ENCODE measurements around the gene UBL4A. TPM values are rescaled to one million over a fixed set of nuclear protein-coding genes. Genes with fewer than 3 reads are reported as not detected.

The UBL4A gene
- total RNA-seq, 1 experiment from 2014 or later = 37.4 TPM

DNA sequence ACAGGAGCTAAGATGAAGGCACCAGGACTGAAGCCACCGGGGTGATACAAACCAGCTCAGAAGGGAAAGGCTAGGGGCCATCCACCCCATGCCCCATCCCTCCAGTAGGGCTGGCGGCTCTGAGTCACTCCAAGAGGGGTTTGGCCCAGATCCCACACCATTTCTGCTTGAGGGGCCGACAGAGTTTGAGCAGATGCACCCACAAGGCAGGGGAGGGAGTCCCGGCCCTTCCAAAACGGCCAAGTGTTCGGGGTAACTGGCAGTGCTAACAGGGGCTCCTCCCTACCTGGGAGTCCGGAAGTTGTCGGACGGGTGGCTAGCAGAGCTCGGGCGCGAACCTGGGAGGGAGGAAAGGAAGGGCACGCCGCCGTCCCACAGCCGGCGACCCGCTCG lies 3.6 kb upstream of the UBL4A start (continued):
- TF ChIP-seq EGR1 (IDR thresholded peaks at IDR 0.05; ENCODE audit: low read depth) (no peak), TCF7L2 (IDR thresholded peaks at IDR 0.05; ENCODE audit: borderline replicate concordance, extremely low read depth, insufficient read depth, insufficient read length) (no peak)
- TF ChIP-seq, protein P1, sequence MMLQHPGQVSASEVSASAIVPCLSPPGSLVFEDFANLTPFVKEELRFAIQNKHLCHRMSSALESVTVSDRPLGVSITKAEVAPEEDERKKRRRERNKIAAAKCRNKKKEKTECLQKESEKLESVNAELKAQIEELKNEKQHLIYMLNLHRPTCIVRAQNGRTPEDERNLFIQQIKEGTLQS (IDR thresholded peaks at IDR 0.05) = no peak

DNA sequence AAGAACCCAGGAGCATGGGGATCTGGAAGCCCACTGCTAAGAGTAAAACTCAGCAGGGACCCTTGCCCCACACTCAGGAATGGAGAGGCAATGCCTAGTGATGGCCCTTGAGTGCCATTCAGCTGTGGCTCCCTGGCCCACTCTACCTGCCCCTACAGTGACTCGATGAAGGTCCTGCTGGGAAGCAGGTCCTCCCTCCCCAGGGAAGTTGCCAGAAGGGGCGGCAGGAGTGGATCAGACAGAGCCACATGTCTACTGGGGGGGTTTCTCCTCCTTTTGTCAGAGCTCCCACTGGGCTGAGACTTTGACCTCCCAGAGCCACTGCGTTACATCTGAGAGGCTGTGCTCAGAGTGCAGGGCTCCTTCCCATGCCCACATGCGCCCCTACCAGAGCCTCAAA lies 2.8 kb upstream of the UBL4A start:
- Histone ChIP-seq H3K9me2 (ENCODE audit: insufficient read depth) (no peaks in the 10 kb centered on the region), H3K4me2 (ENCODE audit: low read length) (peak overlapping the region; percentile 83), H3K36me3 (ENCODE audit: control insufficient read depth in 1 of 2, insufficient read depth in 2 of 2, low read length in 2 of 2) (peaks cover 0 to 10% of the 10 kb centered on the region in 2 experiments; a peak in 1 of 4 replicates), H3K9ac (ENCODE audit: low read length) (peak overlapping the region; percentile 74), H3K4me1 (ENCODE audit: control insufficient read depth in 1 of 2, insufficient read depth in 2 of 2, low read length in 2 of 2) (peaks cover 7 to 36% of the 10 kb centered on the region in 2 experiments; a peak in 3 of 4 replicates), H3K9me3 (ENCODE audit: control insufficient read depth in 1 of 2, insufficient read depth in 1 of 2, low read depth in 1 of 2, low read length in 2 of 2) (no peaks in the 10 kb centered on the region), H3K27ac (ENCODE audit: low read depth, low read length) (no peak overlapping the region), H2AFZ (ENCODE audit: low read depth, low read length, poor library complexity, severe bottlenecking) (no peak overlapping the region), H4K20me1 (ENCODE audit: insufficient read depth) (no peaks in the 10 kb centered on the region), H3K4me3 (replicated peaks in 1 of 2; ENCODE audit: low read depth in 1 of 2, low read length in 2 of 2) (peak overlapping the region; percentile 61 to 68; a peak in 3 of 4 replicates), H3K27me3 (ENCODE audit: insufficient read depth, low read length) (no peaks in the 10 kb centered on the region), H3K79me2 (ENCODE audit: insufficient read depth, low read length) (peaks cover 15% of the 10 kb centered on the region)
- no peak for ATAC-seq
- ChIA-PET RAD21 (ENCODE audit: low non-redundant PET in 1 of 2, low total read pairs in 2 of 2, uncharacterized antibody in 2 of 2, unreplicated experiment in 2 of 2) (no interaction called here), CTCF (interaction anchor here (2.4 kb wide), 1 partner anchor 116 kb away, joined by 6 read pairs; no protein-coding TSS in a partner anchor), POLR2A (interaction anchor here (1.8 kb wide), 1 partner anchor 118 kb away, joined by 5 read pairs; no protein-coding TSS in a partner anchor)
- DNase-seq (ENCODE audit: low read depth, low spot score) = no peak
- intact Hi-C loops (cut with micrococcal nuclease) = no loop called here
- no TSS peak for BruUV-seq (replicated peaks)
- TF ChIP-seq ELF1 (IDR thresholded peaks at IDR 0.05; ENCODE audit: borderline replicate concordance, low read depth) = no peak
- TF ChIP-seq, protein P2, sequence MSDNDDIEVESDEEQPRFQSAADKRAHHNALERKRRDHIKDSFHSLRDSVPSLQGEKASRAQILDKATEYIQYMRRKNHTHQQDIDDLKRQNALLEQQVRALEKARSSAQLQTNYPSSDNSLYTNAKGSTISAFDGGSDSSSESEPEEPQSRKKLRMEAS (IDR thresholded peaks at IDR 0.05) = no peak
- no peak for TF ChIP-seq CEBPB (IDR thresholded peaks at IDR 0.05; ENCODE audit: low read depth)
- no peak for TF ChIP-seq EZH2phosphoT487 (IDR thresholded peaks at IDR 0.05; ENCODE audit: borderline replicate concordance)
- no peak for TF ChIP-seq EZH2 (IDR thresholded peaks at IDR 0.05)
- TF ChIP-seq, protein P3, sequence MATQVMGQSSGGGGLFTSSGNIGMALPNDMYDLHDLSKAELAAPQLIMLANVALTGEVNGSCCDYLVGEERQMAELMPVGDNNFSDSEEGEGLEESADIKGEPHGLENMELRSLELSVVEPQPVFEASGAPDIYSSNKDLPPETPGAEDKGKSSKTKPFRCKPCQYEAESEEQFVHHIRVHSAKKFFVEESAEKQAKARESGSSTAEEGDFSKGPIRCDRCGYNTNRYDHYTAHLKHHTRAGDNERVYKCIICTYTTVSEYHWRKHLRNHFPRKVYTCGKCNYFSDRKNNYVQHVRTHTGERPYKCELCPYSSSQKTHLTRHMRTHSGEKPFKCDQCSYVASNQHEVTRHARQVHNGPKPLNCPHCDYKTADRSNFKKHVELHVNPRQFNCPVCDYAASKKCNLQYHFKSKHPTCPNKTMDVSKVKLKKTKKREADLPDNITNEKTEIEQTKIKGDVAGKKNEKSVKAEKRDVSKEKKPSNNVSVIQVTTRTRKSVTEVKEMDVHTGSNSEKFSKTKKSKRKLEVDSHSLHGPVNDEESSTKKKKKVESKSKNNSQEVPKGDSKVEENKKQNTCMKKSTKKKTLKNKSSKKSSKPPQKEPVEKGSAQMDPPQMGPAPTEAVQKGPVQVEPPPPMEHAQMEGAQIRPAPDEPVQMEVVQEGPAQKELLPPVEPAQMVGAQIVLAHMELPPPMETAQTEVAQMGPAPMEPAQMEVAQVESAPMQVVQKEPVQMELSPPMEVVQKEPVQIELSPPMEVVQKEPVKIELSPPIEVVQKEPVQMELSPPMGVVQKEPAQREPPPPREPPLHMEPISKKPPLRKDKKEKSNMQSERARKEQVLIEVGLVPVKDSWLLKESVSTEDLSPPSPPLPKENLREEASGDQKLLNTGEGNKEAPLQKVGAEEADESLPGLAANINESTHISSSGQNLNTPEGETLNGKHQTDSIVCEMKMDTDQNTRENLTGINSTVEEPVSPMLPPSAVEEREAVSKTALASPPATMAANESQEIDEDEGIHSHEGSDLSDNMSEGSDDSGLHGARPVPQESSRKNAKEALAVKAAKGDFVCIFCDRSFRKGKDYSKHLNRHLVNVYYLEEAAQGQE (IDR thresholded peaks at IDR 0.05; ENCODE audit: low read depth) = no peak
- TF ChIP-seq FOSL1 (IDR thresholded peaks at IDR 0.05; ENCODE audit: low read depth) = no peak
- no peak for TF ChIP-seq EGR1 (IDR thresholded peaks at IDR 0.05; ENCODE audit: low read depth)
- no peak for TF ChIP-seq SP1 (IDR thresholded peaks at IDR 0.05; ENCODE audit: low read depth)
- TF ChIP-seq, protein P1 (IDR thresholded peaks at IDR 0.05) = no peak
- no peak for TF ChIP-seq JUND (IDR thresholded peaks at IDR 0.05)
- TF ChIP-seq, protein P4, sequence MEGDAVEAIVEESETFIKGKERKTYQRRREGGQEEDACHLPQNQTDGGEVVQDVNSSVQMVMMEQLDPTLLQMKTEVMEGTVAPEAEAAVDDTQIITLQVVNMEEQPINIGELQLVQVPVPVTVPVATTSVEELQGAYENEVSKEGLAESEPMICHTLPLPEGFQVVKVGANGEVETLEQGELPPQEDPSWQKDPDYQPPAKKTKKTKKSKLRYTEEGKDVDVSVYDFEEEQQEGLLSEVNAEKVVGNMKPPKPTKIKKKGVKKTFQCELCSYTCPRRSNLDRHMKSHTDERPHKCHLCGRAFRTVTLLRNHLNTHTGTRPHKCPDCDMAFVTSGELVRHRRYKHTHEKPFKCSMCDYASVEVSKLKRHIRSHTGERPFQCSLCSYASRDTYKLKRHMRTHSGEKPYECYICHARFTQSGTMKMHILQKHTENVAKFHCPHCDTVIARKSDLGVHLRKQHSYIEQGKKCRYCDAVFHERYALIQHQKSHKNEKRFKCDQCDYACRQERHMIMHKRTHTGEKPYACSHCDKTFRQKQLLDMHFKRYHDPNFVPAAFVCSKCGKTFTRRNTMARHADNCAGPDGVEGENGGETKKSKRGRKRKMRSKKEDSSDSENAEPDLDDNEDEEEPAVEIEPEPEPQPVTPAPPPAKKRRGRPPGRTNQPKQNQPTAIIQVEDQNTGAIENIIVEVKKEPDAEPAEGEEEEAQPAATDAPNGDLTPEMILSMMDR (IDR thresholded peaks at IDR 0.05 in 2 of 3, conservative IDR thresholded peaks at IDR 0.05 in 1 of 3; ENCODE audit: borderline replicate concordance in 1 of 3, insufficient read depth in 1 of 3, low read depth in 2 of 3, low read length in 2 of 3) = no peak
- TF ChIP-seq RAD21 (IDR thresholded peaks at IDR 0.05; ENCODE audit: low read depth) = no peak
- TF ChIP-seq CBX3 (IDR thresholded peaks at IDR 0.05; ENCODE audit: low read depth) = no peak
- TF ChIP-seq, protein P5, sequence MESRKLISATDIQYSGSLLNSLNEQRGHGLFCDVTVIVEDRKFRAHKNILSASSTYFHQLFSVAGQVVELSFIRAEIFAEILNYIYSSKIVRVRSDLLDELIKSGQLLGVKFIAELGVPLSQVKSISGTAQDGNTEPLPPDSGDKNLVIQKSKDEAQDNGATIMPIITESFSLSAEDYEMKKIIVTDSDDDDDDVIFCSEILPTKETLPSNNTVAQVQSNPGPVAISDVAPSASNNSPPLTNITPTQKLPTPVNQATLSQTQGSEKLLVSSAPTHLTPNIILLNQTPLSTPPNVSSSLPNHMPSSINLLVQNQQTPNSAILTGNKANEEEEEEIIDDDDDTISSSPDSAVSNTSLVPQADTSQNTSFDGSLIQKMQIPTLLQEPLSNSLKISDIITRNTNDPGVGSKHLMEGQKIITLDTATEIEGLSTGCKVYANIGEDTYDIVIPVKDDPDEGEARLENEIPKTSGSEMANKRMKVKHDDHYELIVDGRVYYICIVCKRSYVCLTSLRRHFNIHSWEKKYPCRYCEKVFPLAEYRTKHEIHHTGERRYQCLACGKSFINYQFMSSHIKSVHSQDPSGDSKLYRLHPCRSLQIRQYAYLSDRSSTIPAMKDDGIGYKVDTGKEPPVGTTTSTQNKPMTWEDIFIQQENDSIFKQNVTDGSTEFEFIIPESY (IDR thresholded peaks at IDR 0.05; ENCODE audit: extremely low read depth, insufficient replicate concordance, low read length) = no peak
- no peak for TF ChIP-seq ZFX (IDR thresholded peaks at IDR 0.05)
- TF ChIP-seq SIN3A (IDR thresholded peaks at IDR 0.05; ENCODE audit: low read depth) = no peak
